ENCODE measurements around the gene MRGPRF.
"Not testable (repeated sequence)": the region's sequence is repeated elsewhere in the genome, so short reads cannot be mapped to it uniquely, and the experiment has no call there.

MRGPRF gene

DNA sequence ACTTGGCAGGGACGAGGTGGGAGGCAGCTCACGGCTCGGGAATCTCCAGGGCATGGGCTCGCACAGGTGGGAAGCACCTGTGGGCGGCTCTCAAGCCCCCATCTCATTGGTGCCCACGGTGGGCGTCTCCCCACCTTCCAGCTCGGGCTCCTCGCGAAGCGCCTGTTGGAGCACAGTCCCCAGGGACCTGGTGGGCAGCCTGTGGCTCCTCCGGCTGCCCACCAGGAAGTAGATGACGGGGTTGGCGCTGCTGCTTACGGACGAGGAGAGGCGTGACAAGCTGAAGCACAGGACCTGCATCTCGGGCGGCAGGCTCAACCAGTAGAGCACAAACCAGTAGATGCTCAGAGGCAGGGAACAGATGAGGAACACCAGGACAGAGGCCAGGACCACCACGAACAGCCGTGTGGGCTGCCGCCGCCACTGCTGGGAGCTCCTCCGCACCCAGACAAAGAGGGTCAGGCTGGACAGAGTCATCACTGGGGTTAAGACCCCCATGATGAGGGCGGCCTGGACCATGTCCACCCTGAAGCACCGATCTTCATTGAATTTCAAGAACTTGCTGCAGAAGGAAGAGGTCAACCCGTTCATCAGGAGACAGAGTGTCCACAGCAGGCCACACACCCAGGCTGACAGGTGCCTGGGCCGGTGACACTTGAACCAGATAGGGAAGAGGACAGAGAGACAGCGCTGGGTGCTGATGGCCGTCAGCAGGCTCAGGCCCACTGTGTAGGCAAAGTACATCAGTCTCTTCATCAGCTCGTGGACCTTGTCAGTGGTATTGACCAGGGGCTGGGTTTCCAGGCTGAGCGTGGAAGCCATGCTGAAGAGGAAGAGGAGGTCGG is 32.9 kb downstream of the MRGPRF start:
- no peak for DNase-seq

DNA sequence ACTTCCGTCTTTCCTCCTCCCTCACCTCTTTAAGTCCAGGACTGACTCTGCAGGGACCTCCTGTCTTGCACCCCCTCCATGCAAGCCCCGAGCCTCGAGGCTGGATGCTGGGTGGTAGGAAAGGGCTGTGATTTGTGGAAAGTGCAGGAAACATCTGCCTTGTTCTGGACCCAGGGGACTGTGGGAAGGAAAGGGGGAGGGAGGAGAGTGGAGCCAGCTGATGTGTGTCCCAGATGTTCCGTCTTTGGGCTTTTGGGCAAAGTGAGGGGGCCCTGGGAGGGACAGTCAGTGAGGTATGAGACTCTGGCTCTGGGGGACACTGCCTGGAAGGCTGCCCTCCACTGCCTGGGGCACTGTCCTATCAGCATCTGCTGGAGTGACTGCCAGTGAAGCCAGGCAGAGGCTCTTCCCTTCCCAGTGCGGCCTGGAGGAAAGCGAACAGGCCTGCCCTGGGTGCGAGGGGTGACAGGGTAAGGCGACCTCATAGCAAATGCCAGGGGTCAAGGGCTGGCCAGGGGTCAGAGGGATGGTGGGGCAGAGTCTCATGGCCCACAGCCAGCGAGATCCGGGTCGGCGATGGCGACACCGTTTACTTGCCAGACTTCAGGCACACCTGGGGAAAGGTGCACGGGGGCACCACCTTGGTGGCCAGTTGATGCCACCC is 34.0 kb downstream of the MRGPRF start:
- DNase-seq: no peak

- DNase-seq: no peak
Observed at GRCh38 chr11:68978626-68978930, 34.5 kb downstream of the MRGPRF start.

DNA sequence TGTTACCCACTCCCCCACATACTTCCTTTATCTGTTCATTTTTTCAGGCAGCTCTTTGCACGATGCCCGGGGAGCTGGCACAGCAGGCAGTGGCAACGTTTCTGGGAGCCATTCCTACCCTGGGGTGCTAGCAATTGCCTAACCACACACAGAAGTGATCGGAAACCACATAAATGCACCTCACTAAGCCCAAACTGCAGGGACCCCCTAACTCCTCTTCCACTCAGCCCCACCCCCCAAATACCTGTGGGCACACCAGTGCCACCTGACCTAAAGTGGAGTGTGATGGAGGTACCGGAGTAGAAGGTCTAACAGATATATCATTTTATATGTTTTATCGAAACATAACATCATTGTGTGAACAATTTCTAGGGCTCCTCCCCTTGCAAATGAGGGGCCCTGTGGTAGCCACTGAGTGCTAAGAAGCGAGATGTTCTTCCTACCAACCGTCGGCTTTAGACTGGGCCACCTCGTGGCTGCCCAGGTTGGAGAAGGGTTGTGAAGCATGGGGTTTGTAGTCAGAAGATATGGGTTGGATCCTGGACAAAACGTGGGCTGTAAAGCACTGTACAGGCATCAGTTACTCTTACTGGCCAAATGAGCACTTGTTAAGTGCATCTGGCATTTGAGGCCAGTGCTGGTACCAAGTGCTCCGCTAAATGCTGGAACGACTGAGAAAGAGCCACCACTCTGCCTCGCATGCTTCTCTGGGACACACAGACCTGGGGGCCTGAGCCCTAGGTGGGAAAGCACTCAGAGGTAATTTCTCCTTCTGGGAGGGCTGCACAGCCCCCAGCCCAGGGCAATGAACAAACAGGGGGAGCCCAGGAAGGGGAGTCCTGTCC is 35.0 kb downstream of the MRGPRF start:
- DNase-seq: no peak

GRCh38 chr11:68976563-68976962 is 36.5 kb downstream of the MRGPRF start:
- DNase-seq: no peak

GRCh38 chr11:68976095-68976494 is 37.0 kb downstream of the MRGPRF start:
- no peak for DNase-seq

- no peak for DNase-seq
Observed at GRCh38 chr11:68974421-68975194, 38.4 kb downstream of the MRGPRF start.

DNA sequence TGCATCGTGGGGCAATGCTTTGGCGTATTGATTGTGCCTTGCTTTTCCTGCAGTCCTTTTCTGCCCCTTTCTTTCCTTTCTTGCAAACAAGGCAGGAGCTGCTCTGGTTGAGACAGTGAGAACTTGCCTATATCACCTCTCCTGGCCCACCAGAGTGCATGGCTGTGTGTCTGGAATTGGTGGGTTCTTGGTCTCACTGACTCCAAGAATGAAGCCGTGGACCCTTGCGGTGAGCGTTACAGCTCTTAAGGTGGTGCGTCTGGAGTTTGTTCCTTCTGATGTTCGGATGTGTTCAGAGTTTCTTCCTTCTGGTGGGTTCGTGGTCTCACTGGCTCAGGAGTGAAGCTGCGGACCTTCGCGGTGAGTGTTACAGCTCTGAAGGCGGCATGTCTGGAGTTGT is 39.3 kb downstream of the MRGPRF start:
- DNase-seq: not testable (repeated sequence)

DNA sequence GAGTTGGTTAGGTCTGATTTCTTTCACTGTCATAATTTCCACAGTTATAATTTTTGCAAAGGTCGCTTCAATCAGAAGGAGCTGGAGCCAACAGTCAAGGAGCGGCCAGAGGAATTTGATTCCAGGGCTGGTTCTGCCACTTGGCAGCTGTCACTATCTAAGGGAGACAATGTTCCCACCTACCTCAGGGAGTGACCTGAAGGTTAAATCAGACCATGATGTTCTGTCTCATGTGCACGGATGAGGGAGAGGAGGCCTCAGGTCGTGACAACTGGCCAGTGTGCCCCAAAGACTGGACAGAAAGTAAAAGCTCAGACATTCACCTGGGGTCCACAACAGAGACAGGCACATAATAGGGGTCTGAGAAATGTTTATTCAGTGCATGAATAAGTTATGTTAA is 39.8 kb downstream of the MRGPRF start:
- DNase-seq: no peak

GRCh38 chr11:68970921-68971636 is 42.0 kb downstream of the MRGPRF start:
- no peak for DNase-seq

DNA sequence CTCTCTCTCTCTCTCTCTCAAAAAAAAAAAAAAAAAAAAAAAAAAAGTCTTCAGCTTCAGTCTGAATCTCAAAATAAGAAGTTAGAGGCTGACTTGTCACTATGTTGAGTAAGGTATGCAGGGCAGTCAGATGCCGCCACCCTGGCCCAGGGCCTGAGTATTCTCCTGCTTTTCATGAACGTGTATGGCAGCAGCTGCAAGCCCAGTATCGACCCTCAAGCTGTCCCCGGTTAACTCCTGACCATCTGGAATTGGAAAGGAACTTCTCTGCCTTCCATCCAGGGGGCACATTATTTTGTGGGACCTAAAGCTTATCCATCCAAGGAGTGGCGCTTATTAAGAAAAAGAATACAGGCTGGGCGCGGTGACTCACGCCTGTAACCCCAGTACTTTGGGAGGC is 43.7 kb downstream of the MRGPRF start:
- no peak for DNase-seq

- no peak for DNase-seq
Observed at GRCh38 chr11:68968306-68969250, 44.5 kb downstream of the MRGPRF start.

- no peak for DNase-seq
Observed at GRCh38 chr11:68966894-68967780, 45.9 kb downstream of the MRGPRF start.

GRCh38 chr11:68965901-68966853 is 46.9 kb downstream of the MRGPRF start:
- DNase-seq: peak; percentile 33

GRCh38 chr11:68963779-68964178 is 49.3 kb downstream of the MRGPRF start:
- no peak for DNase-seq

DNA sequence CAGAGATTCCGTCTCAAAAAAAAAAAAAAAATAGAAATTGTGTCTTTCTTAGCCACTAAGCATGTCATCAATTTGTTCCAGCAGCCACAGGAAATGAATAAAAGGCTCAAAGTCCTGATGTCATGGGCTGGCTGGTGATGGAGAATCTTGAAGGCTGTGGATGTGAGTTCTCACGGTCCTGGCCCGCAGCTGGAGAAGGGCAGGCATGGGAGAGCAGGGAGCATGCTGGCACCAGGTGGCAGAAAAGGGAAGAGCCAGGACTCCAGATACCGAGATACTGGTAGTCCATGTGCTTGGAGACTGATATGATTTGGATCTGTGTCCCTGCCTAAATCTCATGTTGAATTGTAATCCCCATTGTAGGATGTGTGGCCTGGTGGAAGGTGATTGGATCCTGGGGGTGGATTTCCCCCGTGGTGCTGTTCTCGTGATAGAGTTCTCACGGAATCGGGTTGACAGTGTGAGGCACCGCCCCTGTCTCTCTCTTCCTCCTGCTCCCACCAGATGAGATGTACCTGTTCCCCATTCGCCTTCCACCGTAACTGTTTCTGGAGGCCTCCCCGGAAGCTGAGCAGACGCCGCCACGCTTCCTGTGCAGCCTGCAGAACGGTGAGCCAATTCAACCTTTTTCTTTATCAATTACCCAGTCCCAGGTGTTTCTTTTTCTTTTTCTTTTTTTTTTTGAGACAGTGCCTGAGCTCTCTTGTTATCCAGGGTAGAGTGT is 50.4 kb downstream of the MRGPRF start:
- DNase-seq: peak; percentile 46

DNA sequence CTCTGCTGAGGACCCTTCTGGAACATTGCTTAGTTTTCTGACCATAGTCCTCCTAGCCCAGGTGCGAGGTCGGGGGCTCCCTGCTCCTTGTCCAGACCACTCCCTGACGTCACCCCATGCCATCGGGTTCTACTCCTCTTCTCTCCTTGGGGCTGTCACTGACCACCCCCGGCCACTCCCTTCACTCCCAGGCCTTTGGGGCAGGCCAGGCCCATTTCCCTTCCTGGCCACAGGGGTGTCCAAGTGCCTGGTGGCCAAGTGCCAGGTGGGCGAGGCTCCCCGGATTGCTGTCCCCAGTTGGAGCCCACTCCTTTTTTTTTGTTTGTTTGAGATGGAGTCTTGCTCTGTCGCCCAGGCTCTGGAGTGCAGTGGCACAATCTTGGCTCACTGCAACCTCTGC is 51.8 kb downstream of the MRGPRF start:
- no peak for DNase-seq

All from CD4-positive, alpha-beta T cell treated with Interleukin-4 for 4 hours (primary cell).